NB4 (cell line): ENCODE measurements around the gene TMED9.

Experiments
- MYC ChIP-seq: IDR thresholded peaks from 2 replicates; pipeline ENCODE4 v1.6.1; 2011; ENCODE audit warnings: low read depth, low read length
- POLR2A ChIP-seq: IDR thresholded peaks from 2 replicates; pipeline ENCODE4 v1.6.1; 2011; ENCODE audit warnings: mild to moderate bottlenecking; ENCODE audit not compliant: insufficient read length; ENCODE audit errors: extremely low read depth
- TF ChIP-seq, protein P1 (sequence below): IDR thresholded peaks from one replicate; pipeline ENCODE4 v1.5.1; 2012; ENCODE audit warnings: low read depth, low read length
- TF ChIP-seq, protein P2 (sequence below): IDR thresholded peaks from 2 replicates; pipeline ENCODE4 v1.6.1; 2011; ENCODE audit warnings: low read depth, low read length

DNA sequence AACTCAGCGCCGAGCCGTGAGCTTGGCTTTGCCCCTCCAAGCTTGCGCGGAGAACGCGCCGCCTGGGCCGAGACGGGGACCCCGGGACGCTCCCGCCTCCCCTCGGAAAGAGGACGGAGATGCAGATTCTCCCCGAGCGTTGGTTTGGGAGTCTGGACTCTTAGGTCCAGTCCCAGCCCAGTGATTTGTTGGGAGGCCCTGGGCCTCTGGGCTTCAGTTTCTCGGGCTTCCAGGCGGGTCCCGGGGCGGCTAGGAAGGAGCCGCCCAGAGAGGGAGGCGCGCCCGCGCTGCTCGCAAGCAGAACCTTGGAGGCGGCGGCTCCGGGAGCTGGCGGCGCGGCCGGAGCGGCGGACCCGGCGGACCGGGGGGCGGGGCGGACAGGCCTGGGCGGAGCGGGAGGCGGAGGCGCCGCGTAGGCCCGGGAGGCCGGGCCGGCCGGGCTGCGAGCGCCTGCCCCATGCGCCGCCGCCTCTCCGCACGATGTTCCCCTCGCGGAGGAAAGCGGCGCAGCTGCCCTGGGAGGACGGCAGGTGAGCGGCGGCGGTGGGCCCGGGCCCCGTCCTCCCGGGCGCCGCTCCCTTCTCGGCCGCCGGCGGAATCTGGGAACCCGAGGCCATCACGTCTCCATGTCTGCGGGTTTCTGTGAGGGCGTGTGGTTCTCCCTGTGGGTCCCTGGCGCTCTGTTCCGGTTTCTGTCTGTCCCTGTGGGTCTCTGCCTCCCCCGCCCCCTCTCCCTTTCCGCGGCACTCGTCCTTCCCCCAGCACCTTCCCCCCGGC lies 7.9 kb downstream of the TMED9 start, which contains the start of gene B4GALT7:
- TF ChIP-seq, protein P1, sequence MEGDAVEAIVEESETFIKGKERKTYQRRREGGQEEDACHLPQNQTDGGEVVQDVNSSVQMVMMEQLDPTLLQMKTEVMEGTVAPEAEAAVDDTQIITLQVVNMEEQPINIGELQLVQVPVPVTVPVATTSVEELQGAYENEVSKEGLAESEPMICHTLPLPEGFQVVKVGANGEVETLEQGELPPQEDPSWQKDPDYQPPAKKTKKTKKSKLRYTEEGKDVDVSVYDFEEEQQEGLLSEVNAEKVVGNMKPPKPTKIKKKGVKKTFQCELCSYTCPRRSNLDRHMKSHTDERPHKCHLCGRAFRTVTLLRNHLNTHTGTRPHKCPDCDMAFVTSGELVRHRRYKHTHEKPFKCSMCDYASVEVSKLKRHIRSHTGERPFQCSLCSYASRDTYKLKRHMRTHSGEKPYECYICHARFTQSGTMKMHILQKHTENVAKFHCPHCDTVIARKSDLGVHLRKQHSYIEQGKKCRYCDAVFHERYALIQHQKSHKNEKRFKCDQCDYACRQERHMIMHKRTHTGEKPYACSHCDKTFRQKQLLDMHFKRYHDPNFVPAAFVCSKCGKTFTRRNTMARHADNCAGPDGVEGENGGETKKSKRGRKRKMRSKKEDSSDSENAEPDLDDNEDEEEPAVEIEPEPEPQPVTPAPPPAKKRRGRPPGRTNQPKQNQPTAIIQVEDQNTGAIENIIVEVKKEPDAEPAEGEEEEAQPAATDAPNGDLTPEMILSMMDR: no peak
- TF ChIP-seq POLR2A: peak; percentile 86
- TF ChIP-seq MYC: peak; percentile 57; the same call in 1 of the 2 replicates
- TF ChIP-seq, protein P2, sequence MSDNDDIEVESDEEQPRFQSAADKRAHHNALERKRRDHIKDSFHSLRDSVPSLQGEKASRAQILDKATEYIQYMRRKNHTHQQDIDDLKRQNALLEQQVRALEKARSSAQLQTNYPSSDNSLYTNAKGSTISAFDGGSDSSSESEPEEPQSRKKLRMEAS: no peak
